Neural progenitor cell (in vitro differentiated cells): ENCODE measurements around the gene RTP3.

Source experiments
- CTCF ChIP-seq: fragments of 200-600 bp; sonication (generic); IDR thresholded peaks from 2 replicates; pipeline ENCODE4 v1.5.1; 2017; ENCODE audit warnings: antibody characterized with exemption, mild to moderate bottlenecking
- EZH2 ChIP-seq: fragments of 200-600 bp; sonication (generic); IDR thresholded peaks from 2 replicates; pipeline ENCODE4 v1.6.1; 2017; ENCODE audit warnings: antibody characterized with exemption, mild to moderate bottlenecking, moderate library complexity

- TF ChIP-seq CTCF, result no peak
- TF ChIP-seq EZH2, result no peak
Observed at GRCh38 chr3:46464326-46465195, 33.2 kb upstream of the RTP3 start, which contains the start of gene LTF.
